Bronchial epithelial cell (primary cell): ENCODE data around the gene MPL. TPM values are rescaled to one million over a fixed set of nuclear protein-coding genes. Genes with fewer than 3 reads are reported as not detected.

Experiments
- DNase-seq: peaks from one replicate; pipeline ENCODE4 v3.0.0-alpha.2; 2010; ENCODE audit warnings: low read depth
- FAIRE-seq: peaks from 2 replicates; lab custom pipeline; 2011; peaks lifted over from hg19 to GRCh38; lab: Jason Lieb, UNC
- H3K27me3 ChIP-seq: 2 replicates; pipeline ENCODE4 v1.5.1; 2011; ENCODE audit warnings: low read length; ENCODE audit not compliant: control insufficient read depth, insufficient read depth
- H3K36me3 ChIP-seq: 2 replicates; pipeline ENCODE4 v1.5.1; 2011; ENCODE audit warnings: low read length; ENCODE audit not compliant: control insufficient read depth, insufficient read depth
- H3K4me3 ChIP-seq: 2 replicates; pipeline ENCODE4 v1.5.1; 2011; ENCODE audit warnings: mild to moderate bottlenecking, low read depth, low read length, control low read depth
- CTCF ChIP-seq: IDR thresholded peaks from 2 replicates; pipeline ENCODE4 v1.5.1; 2011; ENCODE audit warnings: mild to moderate bottlenecking, moderate library complexity, low read length, control low read depth, inconsistent platforms; ENCODE audit not compliant: insufficient read depth, severe bottlenecking
- total RNA-seq: library from RNA; depleted of rRNA; stranded (reverse); fragments of >200 nt; gene quantifications from 2 replicates; pipeline ENCODE4 v1.2.1, GENCODE V29; 2014

Gene MPL
- total RNA-seq, 1 donor from 2014 or later = not detected

DNA sequence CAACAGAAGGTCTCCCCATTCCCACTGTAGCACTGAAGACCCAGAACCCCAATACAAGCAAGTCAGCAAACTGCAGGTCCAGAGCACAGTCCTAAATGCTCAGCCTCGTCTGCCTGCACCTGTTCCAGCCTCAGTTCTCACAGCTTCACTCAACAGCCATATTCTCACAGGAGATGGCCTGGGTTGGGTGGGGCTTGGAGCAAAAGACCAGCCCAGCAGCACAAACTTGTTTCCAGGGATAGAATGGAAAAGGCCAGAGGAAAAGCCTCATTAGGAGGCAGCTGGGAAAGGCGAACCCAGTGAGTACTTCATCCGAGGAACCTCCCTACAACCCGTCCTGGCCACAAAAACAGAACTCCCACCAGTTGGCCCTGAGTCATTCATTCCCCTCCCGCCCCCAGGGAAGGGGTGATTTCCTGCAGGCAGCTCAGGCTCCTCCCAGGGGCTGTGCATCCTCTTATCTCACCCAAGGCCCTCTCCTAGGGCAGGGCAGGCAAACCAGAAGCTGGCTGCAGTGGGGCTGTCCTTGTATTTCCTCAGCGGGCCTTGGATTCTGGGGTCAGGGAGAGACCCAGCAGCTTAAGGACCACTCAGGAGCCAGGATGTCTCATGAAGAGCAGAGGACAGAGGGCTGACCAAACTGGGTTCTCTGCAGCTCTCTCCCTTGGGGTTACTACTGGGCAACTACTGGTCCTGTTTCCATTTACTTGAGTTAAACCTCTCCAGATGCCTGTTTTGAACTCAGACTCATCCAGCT is 7.4 kb upstream of the MPL start:
- FAIRE-seq (no peak), DNase-seq (peak; percentile 66)

DNA sequence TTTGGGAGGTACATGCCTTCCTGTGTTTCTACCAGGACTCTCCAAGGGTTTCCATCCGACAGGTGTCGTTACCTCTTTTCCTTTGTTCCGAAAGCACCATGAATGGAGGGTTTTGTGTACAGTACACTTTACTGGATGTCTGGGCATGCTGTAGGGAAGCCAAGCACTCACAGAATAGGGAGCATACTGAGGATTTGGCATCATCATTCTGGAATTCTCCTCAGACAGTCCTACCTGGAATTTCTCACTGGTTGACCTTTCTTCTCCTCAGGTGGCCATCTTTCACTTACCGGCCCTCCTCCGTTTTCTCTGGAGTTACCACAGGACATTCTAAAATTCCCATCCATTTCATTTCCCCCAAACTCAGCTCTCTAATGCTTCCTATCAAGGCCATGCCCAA is 5.9 kb upstream of the MPL start:
- no peak for TF ChIP-seq CTCF
- no peak overlapping the region for H3K4me3 ChIP-seq
- no peaks in the 10 kb centered on the region for H3K36me3 ChIP-seq
- peak; percentile 36 for FAIRE-seq
- no peaks in the 10 kb centered on the region for H3K27me3 ChIP-seq
- no peak for DNase-seq

More for the DNA sequence above, 7.4 kb upstream of the MPL start:
- Histone ChIP-seq H3K36me3 (no peaks in the 10 kb centered on the region), H3K4me3 (no peak overlapping the region), H3K27me3 (no peaks in the 10 kb centered on the region)
- TF ChIP-seq CTCF = no peak

DNA sequence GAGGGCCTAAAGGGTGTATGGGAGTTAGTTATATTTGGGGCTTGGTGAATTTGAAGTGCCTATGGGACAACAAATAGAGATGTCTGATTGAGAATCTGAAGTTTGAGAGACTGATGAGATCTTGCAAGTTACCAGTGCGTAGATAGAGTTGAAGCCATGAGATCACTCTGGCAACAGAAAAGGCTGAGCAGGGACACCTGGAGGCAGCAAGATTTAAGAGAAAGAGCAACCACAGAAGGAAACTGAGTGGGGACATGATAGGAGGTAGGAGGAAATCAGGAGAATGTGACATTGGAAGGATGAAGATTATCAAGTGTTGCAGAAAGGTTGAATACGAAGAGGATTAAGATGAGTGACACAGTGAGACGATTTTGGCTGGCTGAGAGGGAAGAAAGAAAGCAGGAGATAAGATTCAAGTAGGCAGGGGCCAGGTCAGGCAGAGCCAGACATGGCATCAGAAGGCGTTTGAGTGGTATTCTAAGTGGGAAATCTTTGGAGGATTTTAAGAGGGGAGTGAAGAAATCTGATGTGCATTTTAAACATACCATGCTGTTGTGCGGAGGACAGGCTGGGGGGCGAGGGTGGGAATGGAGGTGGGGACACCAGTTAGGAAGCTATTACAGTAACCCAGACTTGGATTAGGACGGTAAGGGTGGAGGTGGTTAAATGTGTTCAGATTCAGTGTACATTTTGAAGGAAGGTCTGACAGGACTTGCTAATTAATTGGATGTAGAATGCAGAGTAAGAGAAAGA is 3.0 kb upstream of the MPL start:
- no peak for TF ChIP-seq CTCF
- peak; percentile 73 for FAIRE-seq
- Histone ChIP-seq H3K36me3 (no peaks in the 10 kb centered on the region), H3K27me3 (peaks cover 3% of the 10 kb centered on the region), H3K4me3 (no peak overlapping the region)
- no peak for DNase-seq

- Histone ChIP-seq H3K27me3 (peaks cover 3% of the 10 kb centered on the region), H3K36me3 (no peaks in the 10 kb centered on the region), H3K4me3 (no peak overlapping the region)
- FAIRE-seq (no peak), DNase-seq (no peak)
- no peak for TF ChIP-seq CTCF
Measured at GRCh38 chr1:43338001-43338400, 383 bp downstream of the MPL start.

DNA sequence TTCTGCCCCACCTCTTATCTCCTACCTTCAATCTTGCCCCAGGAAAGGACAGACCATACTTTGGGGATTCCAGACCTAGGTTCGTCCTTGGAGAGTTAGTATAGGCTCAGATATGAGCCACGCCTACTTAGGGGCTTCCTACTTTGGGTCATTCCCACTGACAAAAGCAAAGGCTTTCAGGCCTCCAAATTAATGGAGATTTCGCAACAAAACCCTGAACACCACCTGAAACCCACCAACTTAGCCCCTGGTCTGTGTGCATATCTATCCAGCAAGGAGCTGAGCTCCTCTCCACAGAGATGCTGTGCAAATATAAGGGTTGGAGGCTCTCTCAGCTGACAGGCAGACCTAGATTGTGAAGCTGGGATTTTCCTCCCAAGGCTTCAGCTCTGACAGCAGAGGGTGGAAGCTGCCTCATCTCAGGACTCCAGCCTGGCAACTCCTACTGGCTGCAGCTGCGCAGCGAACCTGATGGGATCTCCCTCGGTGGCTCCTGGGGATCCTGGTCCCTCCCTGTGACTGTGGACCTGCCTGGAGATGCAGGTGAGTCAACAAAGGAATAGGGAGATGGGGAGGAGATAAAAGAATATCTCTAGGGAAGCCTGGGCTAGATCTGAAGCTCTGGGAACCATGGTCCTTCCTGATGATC is 2.1 kb downstream of the MPL start:
- DNase-seq (no peak), FAIRE-seq (no peak)
- no peaks in the 10 kb centered on the region for H3K36me3 ChIP-seq
- H3K27me3 ChIP-seq = peaks cover 3% of the 10 kb centered on the region
- no peak overlapping the region for H3K4me3 ChIP-seq
- no peak for TF ChIP-seq CTCF
